CD14-positive monocyte (primary cell): ENCODE measurements around the gene DYRK3. TPM values are rescaled to one million over a fixed set of nuclear protein-coding genes. Genes with fewer than 3 reads are reported as not detected.

Experiments used
- DNase-seq, 3 donors: peaks; one replicate each; pipeline ENCODE4 v3.0.0-alpha.2; 2011 to 2022
- H2AFZ ChIP-seq: 2 replicates; pipeline ENCODE4 v1.6.0; 2012; ENCODE audit warnings: mild to moderate bottlenecking, low read depth, low read length, inconsistent platforms; ENCODE audit not compliant: insufficient read depth, poor library complexity, severe bottlenecking
- H3K27ac ChIP-seq, 2 donors: 1 replicate in 1 of 2; 2 replicates in 1 of 2; pipeline ENCODE4 v1.5.1; 2012 to 2013; ENCODE audit warnings: low read length in 2 of 2, control low read depth in 1 of 2, inconsistent platforms in 1 of 2, low read depth in 1 of 2, mild to moderate bottlenecking in 1 of 2
- H3K27me3 ChIP-seq, 2 donors: one replicate each; pipeline versions ENCODE4 v1.6.0 to v1.6.1; 2011 to 2013; ENCODE audit warnings: low read length in 2 of 2; ENCODE audit not compliant: control insufficient read depth in 2 of 2, insufficient read depth in 2 of 2
- H3K36me3 ChIP-seq, 2 donors: replicated peaks in 1 of 2; 1 replicate in 1 of 2; 2 replicates in 1 of 2; pipeline versions ENCODE4 v1.5.1 to v1.6.1; 2012 to 2013; ENCODE audit warnings: low read length in 2 of 2, control low read depth in 1 of 2, inconsistent platforms in 1 of 2, mild to moderate bottlenecking in 1 of 2; ENCODE audit not compliant: insufficient read depth in 2 of 2, control insufficient read depth in 1 of 2
- H3K4me1 ChIP-seq, 2 donors: 1 replicate in 1 of 2; 2 replicates in 1 of 2; pipeline versions ENCODE4 v1.5.1 to v1.6.1; 2012 to 2013; ENCODE audit warnings: low read length in 2 of 2, control low read depth in 1 of 2, inconsistent platforms in 1 of 2, mild to moderate bottlenecking in 1 of 2, moderate library complexity in 1 of 2; ENCODE audit not compliant: insufficient read depth in 2 of 2, control insufficient read depth in 1 of 2
- H3K4me2 ChIP-seq: replicated peaks from 2 replicates; pipeline ENCODE3; 2012; ENCODE audit warnings: low read length, moderate library complexity, mild to moderate bottlenecking; ENCODE audit not compliant: poor library complexity, severe bottlenecking; ENCODE audit errors: extremely low read depth
- H3K4me3 ChIP-seq, 3 experiments: fragments of 200-600 bp in 1 of 3; sonication (generic) in 1 of 3; replicated peaks in 1 of 3; 1 replicate in 2 of 3; 2 replicates in 1 of 3; pipeline ENCODE4 v1.5.1; 2011 to 2013; ENCODE audit warnings: low read length in 3 of 3, mild to moderate bottlenecking in 3 of 3, control low read depth in 2 of 3, low read depth in 2 of 3, inconsistent platforms in 1 of 3, moderate library complexity in 1 of 3
- H3K79me2 ChIP-seq: 2 replicates; pipeline ENCODE4 v1.6.0; 2012; ENCODE audit warnings: mild to moderate bottlenecking, control low read depth, inconsistent platforms, low read length, moderate library complexity; ENCODE audit not compliant: insufficient read depth
- H3K9ac ChIP-seq: 2 replicates; pipeline ENCODE4 v1.6.0; 2017; ENCODE audit warnings: low read length, mild to moderate bottlenecking; ENCODE audit not compliant: insufficient read depth, poor library complexity, severe bottlenecking
- H3K9me3 ChIP-seq, 2 donors: replicated peaks in 1 of 2; 1 replicate in 1 of 2; 2 replicates in 1 of 2; pipeline versions ENCODE4 v1.5.1 to v1.6.1; 2012 to 2013; ENCODE audit warnings: low read length in 2 of 2, control low read depth in 1 of 2; ENCODE audit not compliant: control insufficient read depth in 1 of 2, insufficient read depth in 1 of 2
- H4K20me1 ChIP-seq: 2 replicates; pipeline ENCODE4 v1.6.0; 2012; ENCODE audit warnings: mild to moderate bottlenecking, low read length, control low read depth, moderate library complexity; ENCODE audit not compliant: insufficient read depth
- H3K27ac Mint-ChIP-seq, 7 donors: one replicate each; pipeline ENCODE4 v1.8.0; 2020; ENCODE audit warnings: mild to moderate bottlenecking in 7 of 7, mixed read lengths in 7 of 7, moderate library complexity in 6 of 7, inconsistent platforms in 2 of 7
- H3K27me3 Mint-ChIP-seq, 3 donors: one replicate each; pipeline ENCODE4 v1.8.0; 2021 to 2022; ENCODE audit warnings: low read depth in 3 of 3, mild to moderate bottlenecking in 3 of 3, mixed read lengths in 3 of 3, moderate library complexity in 3 of 3, inconsistent platforms in 1 of 3
- H3K36me3 Mint-ChIP-seq, 2 donors: one replicate each; pipeline ENCODE4 v1.8.0; 2020; ENCODE audit warnings: mixed read lengths in 2 of 2, inconsistent platforms in 1 of 2, mild to moderate bottlenecking in 1 of 2
- H3K4me1 Mint-ChIP-seq: one replicate; pipeline ENCODE4 v1.8.0; 2020; ENCODE audit warnings: mild to moderate bottlenecking, mixed read lengths
- H3K4me3 Mint-ChIP-seq, 2 donors: one replicate each; pipeline ENCODE4 v1.8.0; 2020; ENCODE audit warnings: mild to moderate bottlenecking in 2 of 2, mixed read lengths in 2 of 2, moderate library complexity in 1 of 2
- H3K9me3 Mint-ChIP-seq, 7 donors: one replicate each; pipeline ENCODE4 v1.8.0; 2020 to 2022; ENCODE audit warnings: mixed read lengths in 7 of 7, mild to moderate bottlenecking in 6 of 7, moderate library complexity in 6 of 7, inconsistent platforms in 2 of 7
- CTCF ChIP-seq: fragments of 200-600 bp; IDR thresholded peaks from one replicate; pipeline ENCODE4 v1.8.0; 2022; ENCODE audit warnings: antibody characterized with exemption, mild to moderate bottlenecking
- WGBS: methylation state at CpG from one replicate; pipeline ENCODE4 v1.1.5; 2013; ENCODE audit warnings: missing lambda C conversion rate; ENCODE audit not compliant: insufficient coverage; 5-methylcytosine and 5-hydroxymethylcytosine counted together
- intact Hi-C, 2 donors: fragments of 100-400 bp; cut with micrococcal nuclease; formaldehyde crosslinking; loops; one replicate each; pipeline versions ENCODE4 v1.15.0 to v1.15.1; 2023
- polyA plus RNA-seq, 3 donors: library from polyadenylated mRNA; depleted of rRNA in 1 of 3; unstranded in 2 of 3; stranded (reverse) in 1 of 3; fragments of 300-500 nt in 2 of 3; fragments of >200 nt in 1 of 3; fragmentation: Illumina TruSeq in 2 of 3; gene quantifications; 1 replicate in 2 of 3; 2 replicates in 1 of 3; pipeline ENCODE4 v1.2.3, GENCODE V29; 2012 to 2021

Gene DYRK3
- polyA plus RNA-seq, 3 donors, result 0.13 TPM; not detected in 2

GRCh38 chr1:206600527-206600926, 34.8 kb upstream of the DYRK3 start:
- H3K4me3 Mint-ChIP-seq, result no peak overlapping the region
- 93% methylated on average over 2 of the region's 3 CpGs for WGBS
- Histone ChIP-seq H3K4me1 (no peaks in the 10 kb centered on the region), H3K27ac (no peak overlapping the region), H3K27me3 (no peaks in the 10 kb centered on the region), H3K4me3 (no peak overlapping the region), H3K36me3 (peaks cover 76 to 95% of the 10 kb centered on the region in 2 donors), H3K4me2 (no peak overlapping the region), H3K9me3 (no peaks in the 10 kb centered on the region), H3K9ac (no peak overlapping the region), H4K20me1 (no peaks in the 10 kb centered on the region), H2AFZ (no peak overlapping the region), H3K79me2 (no peaks in the 10 kb centered on the region)
- no peaks in the 10 kb centered on the region for H3K9me3 Mint-ChIP-seq
- intact Hi-C loops, result no loop called here
- no peak overlapping the region for H3K27ac Mint-ChIP-seq
- no peak for TF ChIP-seq CTCF
- DNase-seq, result no peak
- H3K36me3 Mint-ChIP-seq, result peaks cover 77 to 84% of the 10 kb centered on the region in 2 donors
- H3K27me3 Mint-ChIP-seq, result no peaks in the 10 kb centered on the region
- H3K4me1 Mint-ChIP-seq, result no peaks in the 10 kb centered on the region

- Histone ChIP-seq H4K20me1 (no peaks in the 10 kb centered on the region), H3K4me1 (no peaks in the 10 kb centered on the region), H2AFZ (no peak overlapping the region), H3K4me2 (no peak overlapping the region), H3K9ac (no peak overlapping the region), H3K27me3 (no peaks in the 10 kb centered on the region), H3K4me3 (no peak overlapping the region), H3K9me3 (no peaks in the 10 kb centered on the region), H3K36me3 (peaks cover 53 to 85% of the 10 kb centered on the region in 2 donors), H3K27ac (no peak overlapping the region), H3K79me2 (no peaks in the 10 kb centered on the region)
- no peak for DNase-seq
- H3K4me1 Mint-ChIP-seq, result no peaks in the 10 kb centered on the region
- intact Hi-C loops, result no loop called here
- H3K27me3 Mint-ChIP-seq, result no peaks in the 10 kb centered on the region
- H3K36me3 Mint-ChIP-seq, result peaks cover 66 to 71% of the 10 kb centered on the region in 2 donors
- TF ChIP-seq CTCF, result no peak
- no CpG with 5 or more reads among the region's 5 CpGs for WGBS
- no peak overlapping the region for H3K4me3 Mint-ChIP-seq
- peak overlapping the region in 2 of 7 donors; percentile 19 to 49 for H3K27ac Mint-ChIP-seq
- no peaks in the 10 kb centered on the region for H3K9me3 Mint-ChIP-seq
These were observed 30.5 kb upstream of the DYRK3 start for GRCh38 chr1:206604861-206605260.
